H9 (cell line): ENCODE measurements around the gene ASTN2. TPM values are rescaled to one million over a fixed set of nuclear protein-coding genes. Genes with fewer than 3 reads are reported as not detected.

Experiments
- DNase-seq: peaks from one replicate; pipeline ENCODE4 v3.0.0-alpha.2; 2017
- H2AFZ ChIP-seq: one replicate; pipeline ENCODE4 v1.6.1; 2013; ENCODE audit warnings: mild to moderate bottlenecking, low read length, control low read depth, moderate library complexity
- H2AK5ac ChIP-seq: 2 replicates; pipeline ENCODE4 v1.6.1; 2013; ENCODE audit warnings: low read length, control low read depth, mixed read lengths; ENCODE audit not compliant: insufficient read length
- H2BK120ac ChIP-seq: one replicate; pipeline ENCODE4 v1.6.1; 2013; ENCODE audit warnings: low read depth, mild to moderate bottlenecking, low read length, control low read depth, inconsistent platforms; ENCODE audit not compliant: poor library complexity, severe bottlenecking
- H2BK12ac ChIP-seq: 2 replicates; pipeline ENCODE4 v1.6.1; 2013; ENCODE audit warnings: low read length, control low read depth, mixed read lengths, low read depth; ENCODE audit not compliant: insufficient read length
- H2BK15ac ChIP-seq: 2 replicates; pipeline ENCODE4 v1.6.1; 2013; ENCODE audit warnings: low read depth, low read length, control low read depth
- H2BK20ac ChIP-seq: one replicate; pipeline ENCODE4 v1.6.1; 2013; ENCODE audit warnings: low read depth, mild to moderate bottlenecking, low read length, control low read depth, inconsistent platforms; ENCODE audit not compliant: poor library complexity, severe bottlenecking
- H2BK5ac ChIP-seq: 2 replicates; pipeline ENCODE4 v1.6.1; 2013; ENCODE audit warnings: low read length, control low read depth, mixed read lengths; ENCODE audit not compliant: insufficient read length
- H3K14ac ChIP-seq: 2 replicates; pipeline ENCODE4 v1.6.1; 2013; ENCODE audit warnings: low read length, control low read depth; ENCODE audit not compliant: insufficient read depth
- H3K18ac ChIP-seq: 2 replicates; pipeline ENCODE4 v1.6.1; 2013; ENCODE audit warnings: low read depth, mild to moderate bottlenecking, mixed read lengths, low read length, control low read depth; ENCODE audit not compliant: insufficient read length
- H3K23ac ChIP-seq: 2 replicates; pipeline ENCODE4 v1.6.1; 2013; ENCODE audit warnings: low read length, control low read depth, mixed read lengths, low read depth; ENCODE audit not compliant: insufficient read length
- H3K23me2 ChIP-seq: 2 replicates; pipeline ENCODE4 v1.6.1; 2013; ENCODE audit warnings: low read depth, mild to moderate bottlenecking, mixed read lengths, low read length, control low read depth; ENCODE audit not compliant: insufficient read length, poor library complexity, severe bottlenecking
- H3K27ac ChIP-seq: 2 replicates; pipeline ENCODE4 v1.5.1; 2013; ENCODE audit warnings: low read length, control low read depth, mixed read lengths, low read depth; ENCODE audit not compliant: insufficient read length
- H3K27me3 ChIP-seq: 2 replicates; pipeline ENCODE4 v1.6.1; 2013; ENCODE audit warnings: low read length, control low read depth, inconsistent platforms; ENCODE audit not compliant: insufficient read depth
- H3K4ac ChIP-seq: 2 replicates; pipeline ENCODE4 v1.6.1; 2013; ENCODE audit warnings: low read depth, mild to moderate bottlenecking, control low read depth, inconsistent platforms, low read length, moderate library complexity
- H3K4me1 ChIP-seq: 2 replicates; pipeline ENCODE4 v1.6.1; 2013; ENCODE audit warnings: low read length, control low read depth, inconsistent platforms; ENCODE audit not compliant: insufficient read depth
- H3K4me2 ChIP-seq: 2 replicates; pipeline ENCODE4 v1.6.1; 2013; ENCODE audit warnings: low read length, control low read depth, mixed read lengths; ENCODE audit not compliant: insufficient read length, insufficient read depth
- H3K56ac ChIP-seq: 2 replicates; pipeline ENCODE4 v1.6.1; 2013; ENCODE audit warnings: low read depth, mild to moderate bottlenecking, mixed read lengths, low read length, control low read depth; ENCODE audit not compliant: insufficient read length
- H3K79me1 ChIP-seq: 2 replicates; pipeline ENCODE4 v1.6.1; 2013; ENCODE audit warnings: low read depth, mild to moderate bottlenecking, moderate library complexity, low read length, control low read depth, inconsistent platforms; ENCODE audit not compliant: insufficient read depth, poor library complexity, severe bottlenecking
- H3K79me2 ChIP-seq: 2 replicates; pipeline ENCODE4 v1.6.1; 2013; ENCODE audit warnings: low read length, control low read depth, inconsistent platforms; ENCODE audit not compliant: insufficient read depth
- H3K9ac ChIP-seq: 2 replicates; pipeline ENCODE4 v1.6.1; 2013; ENCODE audit warnings: low read length, control low read depth, mixed read lengths; ENCODE audit not compliant: insufficient read length; ENCODE audit errors: extremely low read depth
- H3K9me3 ChIP-seq: one replicate; pipeline ENCODE4 v1.6.1; 2013; ENCODE audit warnings: low read depth, low read length, inconsistent platforms; ENCODE audit not compliant: control insufficient read depth
- H3T11ph ChIP-seq: one replicate; pipeline ENCODE4 v1.6.1; 2013; ENCODE audit warnings: mild to moderate bottlenecking, low read length, control low read depth, inconsistent platforms
- H4K20me1 ChIP-seq: one replicate; pipeline ENCODE4 v1.6.1; 2013; ENCODE audit not compliant: control insufficient read depth, insufficient read length, insufficient read depth
- H4K5ac ChIP-seq: 2 replicates; pipeline ENCODE4 v1.6.1; 2013; ENCODE audit warnings: low read depth, mild to moderate bottlenecking, mixed read lengths, low read length, control low read depth; ENCODE audit not compliant: insufficient read length
- H4K8ac ChIP-seq: replicated peaks from 2 replicates; pipeline ENCODE4 v1.6.1; 2013; ENCODE audit warnings: low read length, control low read depth, mixed read lengths, low read depth; ENCODE audit not compliant: insufficient read length
- H4K91ac ChIP-seq: 2 replicates; pipeline ENCODE4 v1.6.1; 2013; ENCODE audit warnings: low read depth, mild to moderate bottlenecking, moderate library complexity, mixed read lengths, low read length, control low read depth; ENCODE audit not compliant: insufficient read length
- H3K27ac Mint-ChIP-seq, 3 experiments: 2 replicates in 2 of 3; 3 replicates in 1 of 3; pipeline ENCODE4 v1.8.0; 2020 to 2021; ENCODE audit warnings: mixed read lengths in 3 of 3, mild to moderate bottlenecking in 1 of 3, moderate library complexity in 1 of 3
- H3K27me3 Mint-ChIP-seq: 2 replicates; pipeline ENCODE4 v1.8.0; 2021; ENCODE audit warnings: low read depth, mild to moderate bottlenecking, moderate library complexity, mixed read lengths
- H3K36me3 Mint-ChIP-seq, 3 experiments: 2 replicates in 2 of 3; 3 replicates in 1 of 3; pipeline ENCODE4 v1.8.0; 2020 to 2021; ENCODE audit warnings: low read depth in 3 of 3, mixed read lengths in 3 of 3; ENCODE audit not compliant: insufficient read depth in 1 of 3
- H3K4me1 Mint-ChIP-seq, 2 experiments: 2 replicates each; pipeline ENCODE4 v1.8.0; 2020; ENCODE audit warnings: mixed read lengths in 2 of 2
- H3K4me3 Mint-ChIP-seq, 2 experiments: 2 replicates in 1 of 2; 3 replicates in 1 of 2; pipeline ENCODE4 v1.8.0; 2020 to 2021; ENCODE audit warnings: mild to moderate bottlenecking in 2 of 2, mixed read lengths in 2 of 2, moderate library complexity in 1 of 2
- H3K9me3 Mint-ChIP-seq, 2 experiments: 2 replicates in 1 of 2; 3 replicates in 1 of 2; pipeline ENCODE4 v1.8.0; 2020; ENCODE audit warnings: mild to moderate bottlenecking in 2 of 2, mixed read lengths in 2 of 2, moderate library complexity in 1 of 2
- CTCF ChIP-seq: fragments of 200-600 bp; sonication (generic); conservative IDR thresholded peaks from 3 replicates; pipeline ENCODE4 v1.8.0; 2021; ENCODE audit warnings: antibody characterized with exemption, mild to moderate bottlenecking
- WGBS: extraction: QIAGEN DNeasy Blood & Tissue Kit; methylation state at CpG from one replicate; pipeline ENCODE4 v1.1.7; 2013; ENCODE audit warnings: missing lambda C conversion rate, low lambda C conversion rate, mixed read lengths; ENCODE audit not compliant: insufficient read length; ENCODE audit errors: extremely low coverage; 5-methylcytosine and 5-hydroxymethylcytosine counted together
- total RNA-seq: library from RNA; stranded (reverse); gene quantifications from 2 replicates; pipeline ENCODE4 v1.2.1, GENCODE V29; 2021

The ASTN2 gene
- total RNA-seq, 1 experiment from 2014 or later = 9.7 TPM

GRCh38 chr9:117218951-117219350 lies 195.9 kb downstream of the ASTN2 start:
- no peak for TF ChIP-seq CTCF

More at GRCh38 chr9:117218951-117219350, 195.9 kb downstream of the ASTN2 start:
- H3K56ac ChIP-seq = no peak overlapping the region
- H2BK5ac ChIP-seq = no peak overlapping the region
- no peak overlapping the region for H2AK5ac ChIP-seq
- no CpG with 5 or more reads among the region's 3 CpGs for WGBS
- Mint-ChIP-seq H3K4me3 (no peak overlapping the region), H3K27ac (0 out of 7 replicates have a peak overlapping the region, but pooled peaks of 1 of the 3 experiments have one; percentile 6), H3K9me3 (no peaks in the 10 kb centered on the region), H3K4me1 (no peaks in the 10 kb centered on the region; a peak in 1 of 4 replicates), H3K36me3 (peaks cover 0 to 4% (median 0%) of the 10 kb centered on the region in 3 experiments; a peak in 3 of 7 replicates), H3K27me3 (no peaks in the 10 kb centered on the region)
- no peak overlapping the region for H3T11ph ChIP-seq
- H2AFZ ChIP-seq = no peak overlapping the region
- H3K27ac ChIP-seq = no peak overlapping the region
- H3K23me2 ChIP-seq = no peaks in the 10 kb centered on the region
- H4K8ac ChIP-seq = no peak overlapping the region
- DNase-seq = no peak
- no peaks in the 10 kb centered on the region for H3K79me2 ChIP-seq
- no peaks in the 10 kb centered on the region for H3K79me1 ChIP-seq
- H3K14ac ChIP-seq = no peak overlapping the region
- no peak overlapping the region for H3K4me2 ChIP-seq
- H3K27me3 ChIP-seq = no peaks in the 10 kb centered on the region
- no peak overlapping the region for H3K4ac ChIP-seq
- no peaks in the 10 kb centered on the region for H3K4me1 ChIP-seq
- no peak overlapping the region for H2BK120ac ChIP-seq
- H3K18ac ChIP-seq = no peak overlapping the region
- H2BK12ac ChIP-seq = no peak overlapping the region
- H4K5ac ChIP-seq = no peak overlapping the region
- H3K23ac ChIP-seq = no peak overlapping the region
- H3K9ac ChIP-seq = no peak overlapping the region
- no peak overlapping the region for H2BK20ac ChIP-seq
- no peak overlapping the region for H2BK15ac ChIP-seq
- no peaks in the 10 kb centered on the region for H4K20me1 ChIP-seq
- H4K91ac ChIP-seq = no peak overlapping the region
- no peaks in the 10 kb centered on the region for H3K9me3 ChIP-seq
